ENCODE results near the gene PRR36. TPM values are rescaled to one million over a fixed set of nuclear protein-coding genes. Genes with fewer than 3 reads are reported as not detected.

The PRR36 gene
- total RNA-seq, 6 donors from 2014 or later, result 0.46 to 9.4 (median 2.7) TPM

- Histone ChIP-seq H3K27me3 (no peaks in the 10 kb centered on the region), H3K4me3 (no peak overlapping the region), H3K36me3 (no peaks in the 10 kb centered on the region), H3K9me3 (no peaks in the 10 kb centered on the region), H3K4me1 (no peaks in the 10 kb centered on the region), H3K27ac (no peak overlapping the region)
- TF ChIP-seq POLR2A (IDR thresholded peaks at IDR 0.05), result no peak
- no peak for TF ChIP-seq POLR2AphosphoS5 (IDR thresholded peaks at IDR 0.05)
- TF ChIP-seq EP300 (IDR thresholded peaks at IDR 0.05), result no peak
- TF ChIP-seq CTCF (IDR thresholded peaks at IDR 0.05), result no peak
- DNase-seq, result no peak
- 84 to 88% methylated on average over 6 of the region's 6 CpGs for WGBS, 2 donors
- ATAC-seq (ENCODE audit: low FRiP score in 2 of 2), result no peak
Observed at GRCh38 chr19:7843521-7843920, 30.7 kb downstream of the PRR36 start.

- no peaks in the 10 kb centered on the region for H3K9me3 ChIP-seq
- DNase-seq (no peak), ATAC-seq (ENCODE audit: low FRiP score in 2 of 2) (no peak)
- H3K27me3 ChIP-seq, result no peaks in the 10 kb centered on the region
- no peaks in the 10 kb centered on the region for H3K4me1 ChIP-seq
- WGBS, 2 donors, result 94 to 95% methylated on average over 12 of the region's 12 CpGs
- no peaks in the 10 kb centered on the region for H3K36me3 ChIP-seq
- H3K27ac ChIP-seq, result no peak overlapping the region
- H3K4me3 ChIP-seq, result no peak overlapping the region
- TF ChIP-seq EP300 (IDR thresholded peaks at IDR 0.05) (no peak), POLR2A (IDR thresholded peaks at IDR 0.05) (no peak), CTCF (IDR thresholded peaks at IDR 0.05) (no peak), POLR2AphosphoS5 (IDR thresholded peaks at IDR 0.05) (no peak)
Observed at GRCh38 chr19:7842661-7843294, 31.4 kb downstream of the PRR36 start.

- Histone ChIP-seq H3K4me3 (no peak overlapping the region), H3K27me3 (no peaks in the 10 kb centered on the region), H3K4me1 (no peaks in the 10 kb centered on the region), H3K9me3 (no peaks in the 10 kb centered on the region), H3K36me3 (no peaks in the 10 kb centered on the region), H3K27ac (no peak overlapping the region)
- no peak for TF ChIP-seq POLR2A (IDR thresholded peaks at IDR 0.05)
- no peak for TF ChIP-seq EP300 (IDR thresholded peaks at IDR 0.05)
- no peak for TF ChIP-seq POLR2AphosphoS5 (IDR thresholded peaks at IDR 0.05)
- no peak for TF ChIP-seq CTCF (IDR thresholded peaks at IDR 0.05)
- DNase-seq, result no peak
- ATAC-seq (ENCODE audit: low FRiP score in 2 of 2), result peak in 1 of 2 donors; percentile 11
- 88 to 91% methylated on average over 11 of the region's 11 CpGs for WGBS, 2 donors
Observed at GRCh38 chr19:7841751-7842660, 32.2 kb downstream of the PRR36 start.

GRCh38 chr19:7840629-7841028 is 33.6 kb downstream of the PRR36 start:
- TF ChIP-seq POLR2A (IDR thresholded peaks at IDR 0.05) (no peak), CTCF (IDR thresholded peaks at IDR 0.05) (no peak), POLR2AphosphoS5 (IDR thresholded peaks at IDR 0.05) (no peak), EP300 (IDR thresholded peaks at IDR 0.05) (no peak)
- DNase-seq (no peak), ATAC-seq (ENCODE audit: low FRiP score in 2 of 2) (no peak)
- Histone ChIP-seq H3K27me3 (no peaks in the 10 kb centered on the region), H3K4me1 (no peaks in the 10 kb centered on the region), H3K9me3 (no peaks in the 10 kb centered on the region), H3K36me3 (no peaks in the 10 kb centered on the region), H3K27ac (no peak overlapping the region), H3K4me3 (no peak overlapping the region)
- WGBS, 2 donors, result 85 to 86% methylated on average over 8 of the region's 8 CpGs
